Measurements from ENCODE around the gene UBE2L6.

DNA sequence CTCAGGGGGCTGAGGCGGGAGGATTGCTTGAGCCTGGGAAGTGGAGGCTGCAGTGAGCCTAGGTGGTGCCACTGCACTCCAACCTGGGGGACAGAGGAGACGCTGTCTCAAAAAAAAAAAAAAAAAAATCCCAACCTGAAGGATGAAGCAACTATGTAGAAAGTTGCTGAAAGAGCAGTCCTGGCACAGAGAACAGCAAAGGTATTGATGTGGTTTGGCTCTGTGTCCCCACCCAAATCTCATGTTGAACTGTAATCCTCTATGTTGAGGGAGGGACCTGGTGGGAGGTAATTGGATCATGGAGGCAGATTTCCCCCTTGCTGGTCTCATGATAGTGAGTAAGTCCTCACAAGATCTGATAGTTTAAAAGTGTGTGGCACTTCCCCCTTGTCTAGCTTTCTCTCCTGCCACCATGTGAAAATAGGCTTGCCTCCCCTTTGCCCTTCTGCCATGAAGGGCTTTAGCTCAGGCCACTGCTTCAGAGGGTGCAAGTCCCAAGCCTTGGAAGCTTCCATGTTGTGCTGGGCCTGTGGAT, 19.3 kb upstream of the UBE2L6 start:
- TF ChIP-seq GATA2 (IDR thresholded peaks at IDR 0.05; ENCODE audit: low read depth, low read length) (no peak), GATA3 (IDR thresholded peaks at IDR 0.05; ENCODE audit: low read depth, low read length) (no peak)
